Measurements from ENCODE around the gene TBCCD1. TPM values are rescaled to one million over a fixed set of nuclear protein-coding genes. Genes with fewer than 3 reads are reported as not detected.

TBCCD1 gene
- total RNA-seq (2014; rRNA removed; shearing (Covaris generic)), result 21.4 and 25.5 TPM in 2 replicates

- peak; percentile 83 for DNase-seq (ENCODE audit: low spot score)
Observed at GRCh38 chr3:186567072-186567921, at the start of gene TBCCD1. TSS of gene TBCCD1 (minus strand) at chr3:186567339. CDS start at chr3:186564329, 3,010 bp downstream.

DNA sequence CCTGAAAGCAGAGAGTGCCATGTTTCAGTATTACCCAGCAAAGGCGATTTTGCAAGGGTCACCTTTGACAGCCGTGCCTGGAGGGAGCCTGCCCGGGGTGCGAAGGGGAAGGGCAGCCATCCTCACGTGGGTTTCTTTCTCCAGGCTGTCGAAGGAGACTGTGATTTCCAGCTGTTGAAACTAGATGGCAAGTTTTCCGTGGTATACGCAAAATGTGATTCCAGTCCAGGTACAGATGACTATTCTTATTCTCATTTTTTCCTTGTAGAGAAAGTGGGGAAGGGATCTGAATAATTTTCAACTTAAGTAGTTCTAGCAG, 49.1 kb upstream of the TBCCD1 start:
- DNase-seq (ENCODE audit: low spot score), result no peak

DNA sequence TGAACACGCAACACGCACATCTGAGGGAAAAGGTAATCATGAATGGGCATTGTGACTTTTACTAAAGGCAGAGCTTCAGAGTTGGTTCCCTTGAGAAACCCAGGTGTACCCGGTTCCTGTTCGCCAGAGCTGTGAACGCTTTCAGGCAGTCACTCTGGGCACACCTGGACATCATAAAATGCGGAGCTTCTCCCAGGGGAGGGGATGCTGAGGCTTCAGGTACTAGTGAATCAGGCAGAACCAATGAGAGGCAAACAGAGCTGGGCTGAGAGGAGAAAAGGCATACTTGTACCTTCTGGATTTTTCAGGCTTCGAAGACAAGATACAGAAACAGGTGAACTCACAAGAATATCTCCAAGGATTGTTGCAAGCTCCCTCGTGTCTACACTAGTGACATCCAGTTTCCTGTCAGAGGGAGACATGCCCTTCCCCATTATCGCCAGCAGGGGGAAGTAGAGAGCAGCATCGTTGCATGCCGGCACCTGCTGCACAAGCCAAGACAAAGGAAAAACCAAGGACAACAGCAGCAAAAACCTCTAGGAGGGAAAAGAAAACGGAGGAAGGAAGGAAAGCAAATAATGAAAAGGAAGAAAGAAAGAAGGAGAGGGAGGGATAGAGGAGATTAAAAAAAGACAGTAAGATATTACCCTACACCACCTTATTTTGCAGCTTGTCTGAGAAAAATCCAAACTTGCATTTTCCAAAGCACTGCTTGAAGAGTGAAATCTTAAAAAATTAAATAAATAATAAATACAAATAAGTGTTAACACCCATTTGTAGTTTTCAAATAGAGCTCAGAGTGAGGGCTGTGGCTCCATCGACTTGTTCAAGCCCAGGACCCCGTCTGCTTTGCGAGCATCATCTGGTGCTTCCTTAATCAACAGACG, 47.7 kb upstream of the TBCCD1 start:
- DNase-seq (ENCODE audit: low spot score), result peak; percentile 74

DNA sequence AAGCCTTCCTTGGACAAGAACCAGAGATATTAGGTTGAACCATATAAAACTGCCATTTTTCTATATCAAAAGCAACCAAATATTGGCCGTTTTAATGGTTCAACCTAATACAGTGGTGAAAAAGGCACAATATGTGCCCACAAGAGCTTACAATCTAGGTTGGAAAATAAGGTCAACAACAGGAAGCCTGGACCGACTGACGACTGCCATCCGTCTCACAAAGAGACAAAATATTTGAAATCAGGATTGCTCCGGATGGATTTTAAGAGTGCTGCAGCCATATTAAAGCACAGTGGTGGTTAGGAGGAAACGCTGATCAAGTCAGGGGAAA, 47.1 kb upstream of the TBCCD1 start:
- no peak for DNase-seq (ENCODE audit: low spot score)

GRCh38 chr3:186613637-186614265, 46.6 kb upstream of the TBCCD1 start:
- DNase-seq (ENCODE audit: low spot score), result no peak

GRCh38 chr3:186612721-186613636, 45.8 kb upstream of the TBCCD1 start, which contains the start of gene AHSG:
TSS of gene AHSG (plus strand) at chr3:186613060. CDS start at chr3:186613142, 82 bp downstream.
- DNase-seq (ENCODE audit: low spot score), result no peak

- no peak for DNase-seq (ENCODE audit: low spot score)
Observed at GRCh38 chr3:186612065-186612464, 44.9 kb upstream of the TBCCD1 start.

DNA sequence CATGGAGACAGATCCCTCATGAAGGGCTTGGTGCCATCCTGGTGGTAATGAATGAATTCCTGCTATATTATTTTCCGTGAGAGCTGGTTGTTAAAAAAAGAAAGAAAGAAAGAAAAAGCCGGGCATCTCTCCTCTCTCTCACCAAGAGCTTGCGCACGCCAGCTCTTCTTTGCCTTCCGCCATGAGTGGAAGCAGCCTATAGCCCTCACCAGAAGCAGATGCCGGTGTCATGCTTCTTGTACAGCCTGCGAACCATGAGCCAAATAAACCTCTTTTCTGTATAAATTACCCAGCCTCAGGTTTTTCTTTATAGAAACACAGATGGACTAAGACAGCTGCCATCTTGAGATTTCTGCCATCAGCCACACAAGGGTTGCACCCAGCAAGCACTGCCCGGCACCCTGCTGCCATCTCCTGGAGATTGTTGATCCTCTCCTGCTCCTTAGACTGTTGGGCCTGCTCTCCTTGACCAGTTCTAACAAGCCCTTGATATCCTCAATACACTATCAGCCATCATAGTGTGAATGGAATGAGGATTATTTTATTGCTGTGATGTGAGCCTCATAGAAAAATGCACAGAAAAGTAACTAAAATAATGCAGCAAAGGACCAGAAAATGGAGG, 42.2 kb upstream of the TBCCD1 start:
- DNase-seq (ENCODE audit: low spot score), result peak; percentile 53

DNA sequence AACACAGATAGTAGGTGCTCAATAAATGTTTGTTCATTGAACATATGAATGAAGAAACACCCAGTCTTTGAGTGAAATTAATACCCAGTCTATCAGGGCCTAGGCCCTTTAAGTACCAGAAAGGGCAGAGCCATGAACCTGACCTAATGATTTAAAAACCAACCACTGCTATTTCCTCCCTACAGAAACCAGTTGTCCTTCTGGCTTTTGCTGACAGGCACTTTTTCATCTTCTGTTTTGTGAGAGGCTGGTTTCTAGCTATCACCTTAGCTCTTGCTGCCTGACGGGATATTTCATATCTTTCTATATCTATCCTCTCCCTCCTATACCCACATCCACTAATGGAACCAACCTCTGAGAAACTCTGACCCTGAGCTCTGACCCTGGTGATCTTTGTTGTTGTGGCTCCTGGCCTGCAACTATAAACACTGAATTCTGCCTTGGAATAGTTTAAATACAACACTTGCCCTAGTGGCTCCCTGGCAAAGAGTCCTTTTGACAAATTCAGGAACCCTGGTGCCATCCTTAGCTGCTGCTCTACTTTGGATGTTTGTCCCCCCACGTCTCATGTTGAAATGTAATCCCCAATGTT, 41.6 kb upstream of the TBCCD1 start:
- DNase-seq (ENCODE audit: low spot score), result no peak

- DNase-seq (ENCODE audit: low spot score), result no peak
Observed at GRCh38 chr3:186605561-186606545, 38.7 kb upstream of the TBCCD1 start.

- no peak for DNase-seq (ENCODE audit: low spot score)
Observed at GRCh38 chr3:186605078-186605477, 37.9 kb upstream of the TBCCD1 start.

GRCh38 chr3:186603159-186603558, 36.0 kb upstream of the TBCCD1 start:
- DNase-seq (ENCODE audit: low spot score), result no peak

DNA sequence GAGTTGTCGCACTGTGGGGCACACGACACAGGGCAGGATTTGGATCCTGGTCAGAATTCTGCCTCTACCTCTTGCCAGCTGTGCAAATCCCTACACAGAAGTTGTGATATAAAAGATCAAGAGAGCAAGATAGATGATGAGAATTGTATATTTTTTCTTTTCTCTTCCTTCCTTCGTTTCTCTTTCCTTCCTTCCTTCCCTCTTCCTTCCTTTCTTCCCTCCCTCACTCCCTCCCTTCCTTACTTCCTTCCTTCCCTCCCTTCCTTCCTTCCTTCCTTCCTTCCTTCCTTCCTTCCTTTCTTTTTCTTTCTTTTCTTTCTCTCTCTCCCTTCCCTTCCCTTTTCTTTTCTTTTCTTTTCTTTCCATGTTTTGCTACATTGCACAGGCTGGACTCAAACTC, 33.8 kb upstream of the TBCCD1 start:
- no peak for DNase-seq (ENCODE audit: low spot score)

DNA sequence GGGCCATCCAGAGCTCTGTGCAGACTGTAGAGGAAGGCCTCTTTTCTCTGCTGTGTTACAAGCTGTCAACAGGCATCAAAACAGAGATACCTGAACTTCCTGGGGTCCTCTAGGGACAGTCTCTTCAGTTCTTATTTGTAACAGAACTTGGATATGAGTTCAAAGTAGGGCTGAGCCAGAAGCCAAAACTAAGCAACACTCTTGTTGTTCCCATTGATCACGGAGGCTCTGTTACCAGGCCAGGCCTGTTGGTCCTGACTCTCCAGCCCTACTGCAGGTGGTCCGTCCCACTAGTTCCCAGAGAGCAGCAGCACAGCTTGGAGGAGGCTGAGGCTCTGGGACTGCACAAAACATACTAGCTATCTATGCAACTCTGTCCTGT, 32.6 kb upstream of the TBCCD1 start:
- DNase-seq (ENCODE audit: low spot score), result no peak

DNA sequence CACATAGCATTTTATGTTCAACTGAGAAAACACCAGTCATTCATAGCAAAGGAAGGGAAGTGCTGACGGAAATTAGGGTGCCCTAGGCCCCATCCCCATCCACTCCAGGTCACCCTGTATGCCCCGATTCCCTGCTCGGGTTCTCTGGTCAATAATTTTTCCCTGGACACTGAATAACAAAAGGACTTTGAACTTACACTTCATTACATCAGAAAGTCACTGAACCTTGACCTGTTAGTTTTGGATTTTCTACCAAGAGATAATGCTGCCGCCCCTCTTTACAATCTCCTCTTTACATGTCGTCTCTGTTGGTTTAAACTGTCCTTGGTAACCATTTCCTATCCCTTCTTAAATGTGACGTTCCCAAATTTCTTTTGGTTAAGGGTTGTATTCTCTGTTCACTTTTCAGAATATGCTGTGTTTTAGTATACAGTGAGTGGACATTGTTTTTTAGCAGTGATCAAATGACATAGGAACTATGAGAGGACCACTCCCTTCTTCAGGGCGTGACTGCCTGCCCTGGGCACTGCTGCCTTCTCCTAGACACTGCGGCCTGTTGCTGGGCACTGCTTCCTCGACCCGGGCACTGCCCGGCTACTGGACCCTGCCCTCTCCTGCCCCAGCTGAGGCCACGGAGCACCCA, 32.1 kb upstream of the TBCCD1 start:
- DNase-seq (ENCODE audit: low spot score), result no peak

GRCh38 chr3:186598794-186599141, 31.6 kb upstream of the TBCCD1 start:
- no peak for DNase-seq (ENCODE audit: low spot score)

DNA sequence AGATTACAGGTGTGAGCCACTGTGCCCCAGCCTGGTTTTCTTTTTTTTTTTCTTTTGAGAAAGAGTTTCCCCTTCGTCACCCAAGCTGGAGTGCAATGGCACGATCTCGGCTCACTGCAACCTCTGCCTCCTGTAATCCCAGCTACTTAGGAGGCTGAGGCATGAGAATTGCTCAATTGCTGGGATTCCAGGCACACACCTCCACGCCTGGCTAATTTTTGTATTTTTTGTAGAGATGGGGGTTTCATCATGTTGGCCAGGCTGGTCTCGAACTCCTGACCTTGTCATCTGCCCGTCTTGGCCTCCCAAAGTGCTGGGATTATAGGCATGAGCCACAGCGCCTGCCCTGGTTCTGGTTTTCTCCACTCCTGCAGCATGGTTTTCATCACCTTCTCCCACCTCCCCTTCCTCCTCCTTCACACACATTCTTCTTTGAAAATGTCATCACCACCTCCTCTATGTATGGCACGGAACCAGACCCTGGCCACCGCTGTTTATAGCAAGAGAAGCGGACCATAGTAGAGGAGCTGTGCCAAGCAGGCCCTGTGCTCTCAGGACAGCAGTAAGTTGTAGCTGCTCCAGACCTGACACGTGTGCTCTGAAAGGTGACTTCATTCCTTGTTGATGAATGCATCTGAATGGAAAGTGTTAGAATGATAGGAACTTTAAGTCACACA, 31.1 kb upstream of the TBCCD1 start:
- DNase-seq (ENCODE audit: low spot score), result peak; percentile 98

- DNase-seq (ENCODE audit: low spot score), result peak; percentile 63
Observed at GRCh38 chr3:186596568-186597287, 29.6 kb upstream of the TBCCD1 start.

All from H4 (cell line).